Spleen (tissue), 11 donors: ENCODE measurements around the gene PRKCA. TPM values are rescaled to one million over a fixed set of nuclear protein-coding genes. Genes with fewer than 3 reads are reported as not detected.

Experiments used
- DNase-seq: peaks from one replicate; pipeline ENCODE4 v3.0.0-alpha.2; 2020
- H3K27ac ChIP-seq, 8 donors: fragments of 200-600 bp; sonication (generic) in 7 of 8; 1 replicate in 4 of 8; 2 replicates in 4 of 8; pipeline versions ENCODE4 v1.5.0 to v1.8.0; 2016 to 2021; ENCODE audit warnings: inconsistent platforms in 4 of 8, mild to moderate bottlenecking in 4 of 8, moderate library complexity in 1 of 8
- H3K27me3 ChIP-seq, 7 donors: fragments of 200-600 bp; sonication (generic) in 6 of 7; replicated peaks in 1 of 7; 1 replicate in 4 of 7; 2 replicates in 3 of 7; pipeline versions ENCODE4 v1.5.0 to v1.8.0; 2016 to 2021; ENCODE audit warnings: inconsistent platforms in 3 of 7, mild to moderate bottlenecking in 1 of 7
- H3K36me3 ChIP-seq, 6 donors: fragments of 200-600 bp; sonication (generic) in 5 of 6; 1 replicate in 4 of 6; 2 replicates in 2 of 6; pipeline versions ENCODE4 v1.5.0 to v1.8.0; 2016 to 2021; ENCODE audit warnings: inconsistent platforms in 2 of 6
- H3K4me1 ChIP-seq, 6 donors: fragments of 200-600 bp; sonication (generic) in 5 of 6; 1 replicate in 3 of 6; 2 replicates in 3 of 6; pipeline versions ENCODE4 v1.5.0 to v1.8.0; 2016 to 2021; ENCODE audit warnings: inconsistent platforms in 3 of 6
- H3K4me3 ChIP-seq, 8 donors: fragments of 200-600 bp; sonication (generic) in 7 of 8; 1 replicate in 4 of 8; 2 replicates in 4 of 8; pipeline versions ENCODE4 v1.5.0 to v1.8.0; 2016 to 2021; ENCODE audit warnings: inconsistent platforms in 4 of 8, mild to moderate bottlenecking in 4 of 8, moderate library complexity in 2 of 8
- H3K9me3 ChIP-seq, 8 donors: fragments of 200-600 bp; sonication (generic) in 7 of 8; 1 replicate in 4 of 8; 2 replicates in 4 of 8; pipeline versions ENCODE4 v1.5.0 to v1.8.0; 2016 to 2021; ENCODE audit warnings: inconsistent platforms in 4 of 8
- CTCF ChIP-seq, 11 experiments: fragments of 200-600 bp in 7 of 11; fragments of 450-650 bp in 4 of 11; sonication (generic) in 4 of 11; IDR thresholded peaks in 8 of 11; conservative IDR thresholded peaks in 3 of 11; 1 replicate in 7 of 11; 2 replicates in 4 of 11; pipeline versions ENCODE4 v1.4.0 to v1.8.0; 2016 to 2021; ENCODE audit warnings: antibody characterized with exemption in 11 of 11, inconsistent platforms in 4 of 11, mild to moderate bottlenecking in 1 of 11
- POLR2A ChIP-seq, 3 donors: fragments of 450-650 bp; IDR thresholded peaks; one replicate each; pipeline ENCODE4 v1.5.1; 2017; ENCODE audit warnings: antibody characterized with exemption in 3 of 3, mild to moderate bottlenecking in 1 of 3
- POLR2AphosphoS5 ChIP-seq, 3 donors: sonication (generic); formaldehyde crosslinking; IDR thresholded peaks; one replicate each; pipeline ENCODE4 v1.5.1; 2017; ENCODE audit warnings: antibody characterized with exemption in 3 of 3
- WGBS, 5 donors: extraction: QIAGEN DNeasy Blood & Tissue Kit in 3 of 5; methylation state at CpG; one replicate each; pipeline versions ENCODE4 v1.1.5 to v1.1.7; 2013 to 2018; 5-methylcytosine and 5-hydroxymethylcytosine counted together
- intact Hi-C: fragments of 100-400 bp; cut with DNase I; formaldehyde crosslinking; loops from one replicate; pipeline ENCODE4 v1.15.0; 2023; ENCODE audit warnings: low total_unique reads
- polyA plus RNA-seq, 3 donors: library from polyadenylated mRNA; stranded (reverse); fragments of 200-250 nt; gene quantifications; one replicate each; pipeline ENCODE4 v1.2.1, GENCODE V29; 2013
- total RNA-seq, 7 donors: library from RNA; depleted of rRNA in 3 of 7; stranded (reverse); fragments of >200 nt in 3 of 7; fragmentation: NEBNext Ultra II Directional in 4 of 7; extraction: Animal tissue kit (Norgen Biotek cat#: 25700) in 4 of 7; gene quantifications; one replicate each; pipeline versions ENCODE4 v1.1.0 to v1.2.1, GENCODE V29; 2016 to 2021
- donor health status: healthy with polysubstance abuse.
- donor health status: DM: no; HTN: no; CAD: no; lungs with moderate emphysema.
- donor health status: DM: no; HTN: no; CAD: no.
- donor health status: Bipolar disorder and iron deficiency.
- donor health status: healthy.
- donor health status: DM: no; HTN: no; CAD: no.
- donor health status: DM: yes; HTN: yes; CAD: no.

PRKCA gene
- total and polyA plus RNA-seq, 10 donors = 1.7 to 59.7 (median 31.2) TPM

GRCh38 chr17:66638707-66639479 lies 336.5 kb downstream of the PRKCA start:
- no peak for DNase-seq
- Histone ChIP-seq H3K4me3 (no peak overlapping the region), H3K9me3 (no peaks in the 10 kb centered on the region), H3K27ac (no peak overlapping the region), H3K36me3 (peaks cover 0 to 16% (median 2%) of the 10 kb centered on the region in 6 donors), H3K4me1 (peaks cover 0 to 4% (median 0%) of the 10 kb centered on the region in 6 donors), H3K27me3 (no peaks in the 10 kb centered on the region)
- 90 to 98% (median 95%) methylated on average over 9 of the region's 9 CpGs for WGBS, 5 donors
- intact Hi-C loops = no loop called here
- no peak for TF ChIP-seq CTCF (IDR thresholded peaks at IDR 0.05 in 8 of 11, conservative IDR thresholded peaks at IDR 0.05 in 3 of 11)
- TF ChIP-seq POLR2AphosphoS5 (IDR thresholded peaks at IDR 0.05) = no peak
- no peak for TF ChIP-seq POLR2A (IDR thresholded peaks at IDR 0.05)

- TF ChIP-seq POLR2A (IDR thresholded peaks at IDR 0.05) (no peak), POLR2AphosphoS5 (IDR thresholded peaks at IDR 0.05) (no peak), CTCF (IDR thresholded peaks at IDR 0.05 in 8 of 11, conservative IDR thresholded peaks at IDR 0.05 in 3 of 11) (no peak)
- Histone ChIP-seq H3K27ac (no peak overlapping the region), H3K4me3 (no peak overlapping the region), H3K36me3 (peaks cover 0 to 41% (median 2%) of the 10 kb centered on the region in 6 donors), H3K4me1 (peaks cover 0 to 6% (median 0%) of the 10 kb centered on the region in 6 donors), H3K27me3 (no peaks in the 10 kb centered on the region), H3K9me3 (no peaks in the 10 kb centered on the region)
- intact Hi-C loops = no loop called here
- no peak for DNase-seq
- 74 to 82% (median 79%) methylated on average over 10 to 11 of the region's 11 CpGs for WGBS, 5 donors
These were observed 341.6 kb downstream of the PRKCA start for GRCh38 chr17:66643815-66644710.

- 93 to 95% (median 94%) methylated on average over 10 of the region's 10 CpGs for WGBS, 5 donors
- Histone ChIP-seq H3K27ac (no peak overlapping the region), H3K9me3 (no peaks in the 10 kb centered on the region), H3K4me1 (peaks cover 0 to 6% (median 0%) of the 10 kb centered on the region in 6 donors), H3K36me3 (peaks cover 0 to 41% (median 2%) of the 10 kb centered on the region in 6 donors), H3K27me3 (no peaks in the 10 kb centered on the region), H3K4me3 (no peak overlapping the region)
- TF ChIP-seq CTCF (IDR thresholded peaks at IDR 0.05 in 8 of 11, conservative IDR thresholded peaks at IDR 0.05 in 3 of 11) (no peak), POLR2AphosphoS5 (IDR thresholded peaks at IDR 0.05) (no peak), POLR2A (IDR thresholded peaks at IDR 0.05) (no peak)
- intact Hi-C loops = no loop called here
- DNase-seq = no peak
These were observed 342.8 kb downstream of the PRKCA start for GRCh38 chr17:66645259-66645658.
